NT2/D1 (cell line): ENCODE results near the gene METTL16.
"Not testable (repeated sequence)": the region's sequence is repeated elsewhere in the genome, so short reads cannot be mapped to it uniquely, and the experiment has no call there.

Experiments used
- DNase-seq: peaks from one replicate; pipeline ENCODE4 v3.0.0-alpha.2; 2011; ENCODE audit warnings: low read depth, low spot score
- H3K27me3 ChIP-seq: 2 replicates; pipeline ENCODE4 v1.6.0; 2011; ENCODE audit warnings: mild to moderate bottlenecking; ENCODE audit not compliant: insufficient read length, insufficient read depth
- H3K36me3 ChIP-seq: 2 replicates; pipeline ENCODE4 v1.6.1; 2011; ENCODE audit warnings: mild to moderate bottlenecking, low read length, mixed read lengths; ENCODE audit not compliant: insufficient read depth, insufficient read length
- H3K4me1 ChIP-seq: 2 replicates; pipeline ENCODE4 v1.5.1; 2011; ENCODE audit not compliant: insufficient read depth, insufficient read length
- H3K4me3 ChIP-seq: 2 replicates; pipeline ENCODE4 v1.5.1; 2011; ENCODE audit warnings: low read depth; ENCODE audit not compliant: insufficient read length
- H3K9ac ChIP-seq: 2 replicates; pipeline ENCODE4 v1.6.0; 2011; ENCODE audit warnings: low read depth; ENCODE audit not compliant: insufficient read length
- H3K9me3 ChIP-seq: 2 replicates; pipeline ENCODE4 v1.5.1; 2011; ENCODE audit warnings: mild to moderate bottlenecking, low read length; ENCODE audit not compliant: insufficient read depth
- SUZ12 ChIP-seq: IDR thresholded peaks from 2 replicates; pipeline ENCODE4 v1.6.1; 2011; ENCODE audit not compliant: insufficient read length, insufficient read depth; ENCODE audit errors: extremely low read depth
- YY1 ChIP-seq: IDR thresholded peaks from 2 replicates; pipeline ENCODE4 v1.6.1; 2011; ENCODE audit not compliant: insufficient read length, insufficient read depth
- ZNF274 ChIP-seq: IDR thresholded peaks from 2 replicates; pipeline ENCODE4 v1.6.1; 2011; ENCODE audit warnings: mild to moderate bottlenecking, low read depth, low read length

The METTL16 gene

GRCh38 chr17:2502871-2503580 lies 8.7 kb downstream of the METTL16 start:
- H3K9ac ChIP-seq: no peak overlapping the region
- H3K27me3 ChIP-seq: no peaks in the 10 kb centered on the region
- H3K9me3 ChIP-seq: peaks cover 7% of the 10 kb centered on the region; the same call in 1 of the 2 replicates
- H3K4me1 ChIP-seq: no peaks in the 10 kb centered on the region
- H3K4me3 ChIP-seq: no peak overlapping the region
- H3K36me3 ChIP-seq: peaks cover 34% of the 10 kb centered on the region
- TF ChIP-seq SUZ12: no peak
- no peak for TF ChIP-seq YY1
- DNase-seq: no peak

- H3K9ac ChIP-seq: no peak overlapping the region
- 0 out of 2 replicates have a peak, but pooled peaks cover 6% of the 10 kb centered on the region for H3K9me3 ChIP-seq
- no peak for TF ChIP-seq SUZ12
- no peak for TF ChIP-seq YY1
- TF ChIP-seq ZNF274: no peak
- H3K4me1 ChIP-seq: no peaks in the 10 kb centered on the region
- no peaks in the 10 kb centered on the region for H3K27me3 ChIP-seq
- peaks cover 42% of the 10 kb centered on the region for H3K36me3 ChIP-seq
- no peak overlapping the region for H3K4me3 ChIP-seq
- no peak for DNase-seq
These were observed 11.2 kb downstream of the METTL16 start for GRCh38 chr17:2500446-2500845.

- not testable (repeated sequence) for H3K4me3 ChIP-seq, H3K9ac ChIP-seq, H3K27me3 ChIP-seq, H3K36me3 ChIP-seq, H3K9me3 ChIP-seq, H3K4me1 ChIP-seq, DNase-seq
These were observed 22.4 kb downstream of the METTL16 start for GRCh38 chr17:2489286-2489685.

- H3K4me1 ChIP-seq: peaks cover 7% of the 10 kb centered on the region
- peaks cover 5% of the 10 kb centered on the region for H3K36me3 ChIP-seq
- H3K9me3 ChIP-seq: no peaks in the 10 kb centered on the region
- no peak for DNase-seq
- H3K4me3 ChIP-seq: no peak overlapping the region
- TF ChIP-seq YY1 (no peak), SUZ12 (no peak), ZNF274 (no peak)
- no peak overlapping the region for H3K9ac ChIP-seq
- no peaks in the 10 kb centered on the region for H3K27me3 ChIP-seq
These were observed 24.4 kb downstream of the METTL16 start for GRCh38 chr17:2487306-2487705.

GRCh38 chr17:2486709-2487108 lies 25.0 kb downstream of the METTL16 start:
- not testable (repeated sequence) for H3K9me3 ChIP-seq, H3K36me3 ChIP-seq, H3K4me1 ChIP-seq, DNase-seq, H3K4me3 ChIP-seq, H3K27me3 ChIP-seq, H3K9ac ChIP-seq

- no peaks in the 10 kb centered on the region for H3K9me3 ChIP-seq
- no peaks in the 10 kb centered on the region for H3K27me3 ChIP-seq
- no peak overlapping the region for H3K9ac ChIP-seq
- H3K4me3 ChIP-seq: no peak overlapping the region
- no peak for DNase-seq
- peaks cover 7% of the 10 kb centered on the region for H3K4me1 ChIP-seq
- TF ChIP-seq SUZ12 (no peak), ZNF274 (no peak), YY1 (no peak)
- H3K36me3 ChIP-seq: peaks cover 5% of the 10 kb centered on the region
These were observed 25.7 kb downstream of the METTL16 start for GRCh38 chr17:2485970-2486369.

GRCh38 chr17:2485543-2485942 lies 26.1 kb downstream of the METTL16 start:
- TF ChIP-seq ZNF274 (no peak), SUZ12 (no peak), YY1 (no peak)
- Histone ChIP-seq H3K27me3 (no peaks in the 10 kb centered on the region), H3K9ac (no peak overlapping the region), H3K9me3 (no peaks in the 10 kb centered on the region), H3K36me3 (peaks cover 8% of the 10 kb centered on the region), H3K4me1 (peaks cover 7% of the 10 kb centered on the region), H3K4me3 (no peak overlapping the region)
- DNase-seq: no peak

GRCh38 chr17:2484876-2485275 lies 26.8 kb downstream of the METTL16 start:
- Histone ChIP-seq H3K9ac (no peak overlapping the region), H3K4me1 (peaks cover 7% of the 10 kb centered on the region), H3K9me3 (no peaks in the 10 kb centered on the region), H3K27me3 (no peaks in the 10 kb centered on the region), H3K36me3 (peaks cover 11% of the 10 kb centered on the region), H3K4me3 (no peak overlapping the region)
- TF ChIP-seq SUZ12: no peak
- no peak for TF ChIP-seq YY1
- TF ChIP-seq ZNF274: no peak
- DNase-seq: no peak
